Mammary epithelial cell (primary cell): ENCODE measurements around the gene STRN.

Experiments used
- CTCF ChIP-seq, 2 donors: IDR thresholded peaks in 1 of 2; conservative IDR thresholded peaks in 1 of 2; 2 replicates each; pipeline ENCODE4 v1.5.1; 2011 to 2012; ENCODE audit warnings: inconsistent platforms in 2 of 2, low read length in 2 of 2, mild to moderate bottlenecking in 2 of 2, control low read depth in 1 of 2, low read depth in 1 of 2; ENCODE audit not compliant: insufficient read depth in 1 of 2; ENCODE audit errors: extremely low read depth in 1 of 2
- EZH2 ChIP-seq: IDR thresholded peaks from 2 replicates; pipeline ENCODE4 v1.6.1; 2012; ENCODE audit warnings: low read length, inconsistent platforms, borderline replicate concordance

GRCh38 chr2:36915627-36916026 lies 50.7 kb downstream of the STRN start:
- TF ChIP-seq CTCF (conservative IDR thresholded peaks at IDR 0.05 in 1 of 2, IDR thresholded peaks at IDR 0.05 in 1 of 2; ENCODE audit: extremely low read depth in 1 of 2, insufficient read depth in 1 of 2, low read depth in 1 of 2, low read length in 2 of 2): no peak
- no peak for TF ChIP-seq EZH2
